Astrocyte (in vitro differentiated cells and primary cell): ENCODE measurements around the gene ZNF787. TPM values are rescaled to one million over a fixed set of nuclear protein-coding genes. Genes with fewer than 3 reads are reported as not detected.

Experiments used
- DNase-seq: peaks from one replicate; pipeline ENCODE4 v3.0.0-alpha.2; 2010; ENCODE audit warnings: low read depth
- FAIRE-seq: peaks from 2 replicates; lab custom pipeline; 2011; peaks lifted over from hg19 to GRCh38; lab: Jason Lieb, UNC
- H2AFZ ChIP-seq: 2 replicates; pipeline ENCODE4 v1.6.0; 2012; ENCODE audit warnings: low read depth, low read length, inconsistent platforms
- H3K27ac ChIP-seq: 2 replicates; pipeline ENCODE4 v1.5.1; 2011; ENCODE audit warnings: low read depth, low read length, inconsistent platforms
- H3K27me3 ChIP-seq: 2 replicates; pipeline ENCODE4 v1.6.0; 2011; ENCODE audit warnings: low read length, inconsistent platforms; ENCODE audit not compliant: insufficient read depth
- H3K36me3 ChIP-seq: 2 replicates; pipeline ENCODE4 v1.5.1; 2011; ENCODE audit warnings: low read length, inconsistent platforms; ENCODE audit not compliant: insufficient read depth
- H3K4me1 ChIP-seq: 2 replicates; pipeline ENCODE4 v1.5.1; 2011; ENCODE audit warnings: low read length, inconsistent platforms; ENCODE audit not compliant: insufficient read depth
- H3K4me2 ChIP-seq: 2 replicates; pipeline ENCODE4 v1.6.0; 2012; ENCODE audit warnings: low read length, inconsistent platforms
- H3K4me3 ChIP-seq: 2 replicates; pipeline ENCODE4 v1.5.1; 2011; ENCODE audit warnings: low read depth, mild to moderate bottlenecking, low read length, inconsistent platforms; ENCODE audit not compliant: insufficient read depth
- H3K79me2 ChIP-seq: 2 replicates; pipeline ENCODE4 v1.6.0; 2012; ENCODE audit warnings: mild to moderate bottlenecking, low read length, inconsistent platforms; ENCODE audit not compliant: insufficient read depth
- H3K9ac ChIP-seq: 2 replicates; pipeline ENCODE4 v1.6.0; 2012; ENCODE audit warnings: mild to moderate bottlenecking, low read length, inconsistent platforms
- H3K9me3 ChIP-seq: 2 replicates; pipeline ENCODE4 v1.5.1; 2012; ENCODE audit warnings: low read depth, mild to moderate bottlenecking, low read length, inconsistent platforms; ENCODE audit not compliant: insufficient read depth
- H4K20me1 ChIP-seq: 2 replicates; pipeline ENCODE4 v1.6.0; 2012; ENCODE audit warnings: low read length, inconsistent platforms; ENCODE audit not compliant: insufficient read depth
- H3K27ac Mint-ChIP-seq: one replicate; pipeline ENCODE4 v1.8.0; 2021; ENCODE audit warnings: mild to moderate bottlenecking, mixed read lengths; ENCODE audit not compliant: unreplicated experiment
- H3K27me3 Mint-ChIP-seq: one replicate; pipeline ENCODE4 v1.8.0; 2021; ENCODE audit warnings: low read depth, mixed read lengths; ENCODE audit not compliant: unreplicated experiment
- H3K36me3 Mint-ChIP-seq: one replicate; pipeline ENCODE4 v1.8.0; 2021; ENCODE audit warnings: low read depth, mixed read lengths; ENCODE audit not compliant: unreplicated experiment
- H3K4me1 Mint-ChIP-seq: one replicate; pipeline ENCODE4 v1.8.0; 2021; ENCODE audit warnings: low read depth, mixed read lengths; ENCODE audit not compliant: unreplicated experiment
- H3K4me3 Mint-ChIP-seq: one replicate; pipeline ENCODE4 v1.8.0; 2021; ENCODE audit warnings: mild to moderate bottlenecking, moderate library complexity, mixed read lengths; ENCODE audit not compliant: unreplicated experiment
- H3K9me3 Mint-ChIP-seq: one replicate; pipeline ENCODE4 v1.8.0; 2021; ENCODE audit warnings: mild to moderate bottlenecking, mixed read lengths; ENCODE audit not compliant: unreplicated experiment
- CTCF ChIP-seq: IDR thresholded peaks from 2 replicates; pipeline ENCODE4 v1.5.1; 2011; ENCODE audit warnings: low read depth, mild to moderate bottlenecking, inconsistent platforms, low read length, moderate library complexity; ENCODE audit not compliant: insufficient read depth
- EZH2 ChIP-seq: IDR thresholded peaks from 2 replicates; pipeline ENCODE4 v1.6.1; 2012; ENCODE audit warnings: mild to moderate bottlenecking, low read length, inconsistent platforms; ENCODE audit not compliant: insufficient read depth
- total RNA-seq: library from RNA; stranded (reverse); gene quantifications from 2 replicates; pipeline ENCODE4 v1.2.1, GENCODE V29; 2021

Gene ZNF787
- total RNA-seq, 1 donor from 2014 or later, result 36.3 TPM

GRCh38 chr19:56087647-56088496 is 33.2 kb downstream of the ZNF787 start:
- H3K27ac ChIP-seq, result no peak overlapping the region
- Mint-ChIP-seq H3K9me3 (peaks cover 3% of the 10 kb centered on the region), H3K4me3 (no peak overlapping the region), H3K27me3 (no peaks in the 10 kb centered on the region), H3K27ac (no peak overlapping the region), H3K4me1 (peaks cover 16% of the 10 kb centered on the region), H3K36me3 (peaks cover 6% of the 10 kb centered on the region)
- no peaks in the 10 kb centered on the region for H3K9me3 ChIP-seq
- peaks cover 36% of the 10 kb centered on the region for H3K79me2 ChIP-seq
- FAIRE-seq (no peak), DNase-seq (no peak)
- no peak overlapping the region for H3K4me2 ChIP-seq
- TF ChIP-seq EZH2 (no peak), CTCF (no peak)
- H2AFZ ChIP-seq, result no peak overlapping the region
- H3K4me3 ChIP-seq, result no peak overlapping the region
- H3K36me3 ChIP-seq, result no peaks in the 10 kb centered on the region
- no peak overlapping the region for H3K9ac ChIP-seq
- peaks cover 9% of the 10 kb centered on the region for H3K4me1 ChIP-seq
- no peaks in the 10 kb centered on the region for H3K27me3 ChIP-seq
- H4K20me1 ChIP-seq, result peaks cover 63% of the 10 kb centered on the region

- Mint-ChIP-seq H3K9me3 (no peaks in the 10 kb centered on the region), H3K27me3 (no peaks in the 10 kb centered on the region), H3K36me3 (peaks cover 3% of the 10 kb centered on the region), H3K4me3 (no peak overlapping the region), H3K4me1 (peaks cover 16% of the 10 kb centered on the region), H3K27ac (no peak overlapping the region)
- peaks cover 9% of the 10 kb centered on the region for H3K4me1 ChIP-seq
- no peak overlapping the region for H3K9ac ChIP-seq
- DNase-seq (no peak), FAIRE-seq (no peak)
- no peak overlapping the region for H3K4me3 ChIP-seq
- H4K20me1 ChIP-seq, result peaks cover 58% of the 10 kb centered on the region
- H3K36me3 ChIP-seq, result no peaks in the 10 kb centered on the region
- no peak for TF ChIP-seq CTCF
- TF ChIP-seq EZH2, result no peak
- no peak overlapping the region for H3K4me2 ChIP-seq
- H3K79me2 ChIP-seq, result peaks cover 26% of the 10 kb centered on the region
- H3K9me3 ChIP-seq, result no peaks in the 10 kb centered on the region
- no peaks in the 10 kb centered on the region for H3K27me3 ChIP-seq
- H3K27ac ChIP-seq, result no peak overlapping the region
- H2AFZ ChIP-seq, result no peak overlapping the region
Observed at GRCh38 chr19:56086671-56087430, 34.2 kb downstream of the ZNF787 start.
